ENCODE results near the gene SP140L.

The SP140L gene

GRCh38 chr2:230418341-230419016 is 91.5 kb downstream of the SP140L start:
- in situ Hi-C loops (cut with MboI; ENCODE audit: low pct_unique_long_range_greater_than_20kb, low sequenced_read_pairs, unreplicated experiment): no loop called here
- no peak for TF ChIP-seq CTCF (IDR thresholded peaks at IDR 0.05; ENCODE audit: extremely low read depth, insufficient read depth, missing control alignments)
- no peak for DNase-seq (ENCODE audit: low spot score)

GRCh38 chr2:230419181-230419580 is 92.2 kb downstream of the SP140L start:
- no peak for DNase-seq (ENCODE audit: low spot score)
- in situ Hi-C loops (cut with MboI; ENCODE audit: low pct_unique_long_range_greater_than_20kb, low sequenced_read_pairs, unreplicated experiment): no loop called here

GRCh38 chr2:230422149-230422548 is 95.2 kb downstream of the SP140L start:
- in situ Hi-C loops (cut with MboI; ENCODE audit: low pct_unique_long_range_greater_than_20kb, low sequenced_read_pairs, unreplicated experiment): no loop called here
- DNase-seq (ENCODE audit: low spot score): no peak
- no peak for TF ChIP-seq CTCF (IDR thresholded peaks at IDR 0.05; ENCODE audit: extremely low read depth, insufficient read depth, missing control alignments)

More at GRCh38 chr2:230419181-230419580, 92.2 kb downstream of the SP140L start:
- no peak for TF ChIP-seq CTCF (IDR thresholded peaks at IDR 0.05; ENCODE audit: extremely low read depth, insufficient read depth, missing control alignments)

GRCh38 chr2:230423851-230424458 is 97.0 kb downstream of the SP140L start:
- no peak for TF ChIP-seq CTCF (IDR thresholded peaks at IDR 0.05; ENCODE audit: extremely low read depth, insufficient read depth, missing control alignments)
- in situ Hi-C loops (cut with MboI; ENCODE audit: low pct_unique_long_range_greater_than_20kb, low sequenced_read_pairs, unreplicated experiment): no loop called here
- no peak for DNase-seq (ENCODE audit: low spot score)

- no peak for TF ChIP-seq CTCF (IDR thresholded peaks at IDR 0.05; ENCODE audit: extremely low read depth, insufficient read depth, missing control alignments)
- in situ Hi-C loops (cut with MboI; ENCODE audit: low pct_unique_long_range_greater_than_20kb, low sequenced_read_pairs, unreplicated experiment): no loop called here
- DNase-seq (ENCODE audit: low spot score): no peak
Measured at GRCh38 chr2:230425377-230425776, 98.4 kb downstream of the SP140L start.

- in situ Hi-C loops (cut with MboI; ENCODE audit: low pct_unique_long_range_greater_than_20kb, low sequenced_read_pairs, unreplicated experiment): no loop called here
- no peak for DNase-seq (ENCODE audit: low spot score)
- no peak for TF ChIP-seq CTCF (IDR thresholded peaks at IDR 0.05; ENCODE audit: extremely low read depth, insufficient read depth, missing control alignments)
Measured at GRCh38 chr2:230429513-230429912, 102.5 kb downstream of the SP140L start.
